ENCODE results near the gene TCF4.

Gene TCF4

DNA sequence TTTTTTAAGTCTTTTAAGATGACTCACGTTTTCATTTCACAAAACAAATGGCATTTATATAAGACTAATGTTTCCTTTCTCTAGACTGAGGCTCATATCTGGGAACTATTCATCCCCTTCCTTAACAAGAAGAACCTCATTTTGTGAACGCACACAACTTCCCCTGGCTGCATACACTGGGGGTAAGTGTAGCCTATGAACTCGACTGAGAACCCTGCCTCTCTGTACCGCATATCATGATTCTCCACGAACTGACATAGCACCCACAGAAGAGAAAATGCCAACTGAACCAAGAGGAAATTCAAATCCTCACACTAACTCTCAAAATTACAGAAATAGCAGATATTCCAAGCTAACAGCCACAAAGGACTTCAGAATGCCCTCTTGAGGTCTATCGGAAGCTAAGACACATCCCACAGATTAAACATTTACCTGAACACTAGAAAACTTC is 236.7 kb downstream of the TCF4 start:
- Histone ChIP-seq H3K4me1 (ENCODE audit: insufficient read depth, low read length) (peaks cover 39% of the 10 kb centered on the region), H3K9ac (ENCODE audit: low read depth, low read length) (no peak overlapping the region)

DNA sequence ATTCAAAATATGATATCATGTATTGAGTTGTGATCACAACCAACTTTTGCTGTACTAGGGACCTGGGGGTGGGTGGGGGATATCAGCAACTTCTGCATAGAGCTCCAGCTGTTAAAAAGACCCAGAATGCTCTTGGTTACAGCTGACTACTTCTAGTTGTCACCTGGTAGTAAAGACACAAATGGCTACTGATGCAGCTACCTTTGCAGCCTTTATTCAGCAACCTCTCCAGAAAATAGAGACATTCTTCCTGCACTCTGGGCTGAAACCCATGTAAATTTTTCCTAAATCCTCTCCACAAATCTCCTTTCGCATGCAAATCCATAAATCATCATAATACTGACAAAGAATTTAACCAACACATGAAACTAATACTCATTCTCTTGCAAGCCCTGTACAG is 238.3 kb downstream of the TCF4 start:
- Histone ChIP-seq H3K36me3 (ENCODE audit: insufficient read depth, low read length) (no peaks in the 10 kb centered on the region), H3K9ac (ENCODE audit: low read depth, low read length) (no peak overlapping the region), H3K9me3 (ENCODE audit: control insufficient read depth, insufficient read depth, low read length) (no peaks in the 10 kb centered on the region), H3K4me1 (ENCODE audit: insufficient read depth, low read length) (peaks cover 39% of the 10 kb centered on the region)

More for the DNA sequence above, 236.7 kb downstream of the TCF4 start:
- Histone ChIP-seq H3K36me3 (ENCODE audit: insufficient read depth, low read length) (no peaks in the 10 kb centered on the region), H3K9me3 (ENCODE audit: control insufficient read depth, insufficient read depth, low read length) (no peaks in the 10 kb centered on the region)

DNA sequence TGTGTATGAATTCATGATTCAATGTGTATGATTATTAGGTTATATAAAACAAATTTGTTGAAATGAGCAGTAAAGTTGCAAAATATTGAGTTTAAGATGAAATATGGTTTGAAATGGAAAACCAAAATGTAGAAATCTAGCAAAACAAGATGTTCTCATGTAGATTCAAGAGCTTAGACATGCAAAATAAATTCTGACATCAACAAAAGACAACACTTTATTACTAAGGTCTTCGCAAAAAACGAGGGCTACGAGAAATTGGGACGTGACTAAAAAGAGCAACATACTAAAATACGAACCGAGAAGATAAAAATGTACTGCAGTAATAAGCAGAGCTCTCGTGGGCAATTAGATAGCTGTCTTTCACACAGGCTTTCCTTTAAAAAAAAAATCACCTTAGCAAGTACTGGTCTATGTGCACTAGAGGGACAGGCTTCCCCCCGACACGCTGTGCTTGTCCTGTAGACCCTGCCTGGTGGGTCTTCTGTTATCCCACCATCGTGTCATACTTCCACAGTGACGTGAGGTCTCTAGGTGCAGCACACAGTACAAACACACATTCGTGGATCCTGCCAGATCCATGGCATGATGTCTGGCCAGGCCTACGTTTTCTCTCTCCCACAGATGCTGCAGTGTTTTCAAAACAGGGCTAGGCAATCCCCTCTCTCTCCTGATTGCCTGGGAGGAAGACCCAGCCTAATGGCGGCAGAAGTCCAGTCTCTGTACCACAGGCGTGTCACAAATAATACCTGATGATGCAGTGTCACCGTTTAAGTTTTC is 240.8 kb downstream of the TCF4 start:
- Histone ChIP-seq H3K36me3 (ENCODE audit: insufficient read depth, low read length) (no peaks in the 10 kb centered on the region), H3K9ac (ENCODE audit: low read depth, low read length) (no peak overlapping the region), H3K4me1 (ENCODE audit: insufficient read depth, low read length) (peaks cover 25% of the 10 kb centered on the region), H3K9me3 (ENCODE audit: control insufficient read depth, insufficient read depth, low read length) (no peaks in the 10 kb centered on the region)

DNA sequence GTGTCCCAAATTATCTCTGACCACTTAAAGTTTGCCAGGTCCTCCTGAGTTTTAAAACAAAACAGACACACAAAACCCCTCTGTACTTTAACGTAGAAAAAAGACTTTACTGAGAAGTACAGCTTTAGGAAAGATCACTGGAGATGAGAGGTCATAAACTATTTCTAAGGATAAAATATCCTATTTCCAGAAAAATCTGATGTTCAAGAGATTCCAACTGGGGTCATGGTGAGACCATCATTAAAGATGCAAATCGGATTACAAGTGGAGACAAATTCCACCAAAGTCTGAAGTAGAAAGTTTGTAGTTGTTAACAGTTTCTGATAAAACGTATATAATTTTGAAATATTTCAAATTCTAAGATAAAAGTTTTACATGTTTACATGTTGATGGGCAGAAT is 241.6 kb downstream of the TCF4 start:
- H3K4me1 ChIP-seq (ENCODE audit: insufficient read depth, low read length): peaks cover 21% of the 10 kb centered on the region
- H3K9me3 ChIP-seq (ENCODE audit: control insufficient read depth, insufficient read depth, low read length): no peaks in the 10 kb centered on the region
- H3K36me3 ChIP-seq (ENCODE audit: insufficient read depth, low read length): no peaks in the 10 kb centered on the region

DNA sequence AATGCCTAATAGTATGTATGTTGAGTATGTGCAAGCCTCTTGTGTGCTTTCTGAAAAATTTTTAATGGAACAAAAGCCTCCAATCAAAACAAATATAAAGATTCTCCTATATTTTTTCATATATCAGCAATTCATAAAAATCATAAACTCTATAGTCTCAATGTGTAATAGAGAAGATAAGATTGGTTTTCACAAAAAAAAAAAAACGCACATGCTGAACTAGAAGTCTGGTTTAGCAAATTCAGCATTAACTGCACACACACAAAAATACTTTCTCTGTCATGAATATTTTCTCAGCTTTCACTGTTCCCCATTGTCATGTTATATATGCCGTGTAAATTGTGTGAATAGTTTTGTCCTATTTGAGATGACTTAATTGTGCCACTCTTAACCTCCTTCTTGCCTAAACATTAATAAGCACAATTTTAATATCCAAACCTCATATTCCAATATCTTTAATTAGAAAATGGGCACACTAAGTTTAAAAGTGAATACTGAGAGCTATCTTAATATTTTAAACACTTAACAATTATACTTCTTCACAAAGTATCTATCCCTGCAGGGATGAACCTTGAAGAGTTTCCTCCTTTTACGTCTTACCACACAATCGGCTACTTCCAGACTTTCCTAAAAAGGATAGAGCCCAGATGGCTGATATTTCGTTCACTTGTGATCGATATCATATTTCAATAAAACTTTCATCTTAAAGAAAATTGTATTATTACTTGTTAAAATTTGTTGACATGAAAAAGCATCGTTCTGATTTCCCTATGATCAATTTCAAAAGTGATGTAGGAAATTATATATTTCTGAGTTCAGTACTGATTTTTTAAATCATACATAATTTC is 242.7 kb downstream of the TCF4 start:
- Histone ChIP-seq H3K9me3 (ENCODE audit: control insufficient read depth, insufficient read depth, low read length) (no peaks in the 10 kb centered on the region), H3K36me3 (ENCODE audit: insufficient read depth, low read length) (no peaks in the 10 kb centered on the region), H3K9ac (ENCODE audit: low read depth, low read length) (no peak overlapping the region), H3K4me1 (ENCODE audit: insufficient read depth, low read length) (peaks cover 11% of the 10 kb centered on the region)

More for the DNA sequence above, 241.6 kb downstream of the TCF4 start:
- no peak overlapping the region for H3K9ac ChIP-seq (ENCODE audit: low read depth, low read length)

DNA sequence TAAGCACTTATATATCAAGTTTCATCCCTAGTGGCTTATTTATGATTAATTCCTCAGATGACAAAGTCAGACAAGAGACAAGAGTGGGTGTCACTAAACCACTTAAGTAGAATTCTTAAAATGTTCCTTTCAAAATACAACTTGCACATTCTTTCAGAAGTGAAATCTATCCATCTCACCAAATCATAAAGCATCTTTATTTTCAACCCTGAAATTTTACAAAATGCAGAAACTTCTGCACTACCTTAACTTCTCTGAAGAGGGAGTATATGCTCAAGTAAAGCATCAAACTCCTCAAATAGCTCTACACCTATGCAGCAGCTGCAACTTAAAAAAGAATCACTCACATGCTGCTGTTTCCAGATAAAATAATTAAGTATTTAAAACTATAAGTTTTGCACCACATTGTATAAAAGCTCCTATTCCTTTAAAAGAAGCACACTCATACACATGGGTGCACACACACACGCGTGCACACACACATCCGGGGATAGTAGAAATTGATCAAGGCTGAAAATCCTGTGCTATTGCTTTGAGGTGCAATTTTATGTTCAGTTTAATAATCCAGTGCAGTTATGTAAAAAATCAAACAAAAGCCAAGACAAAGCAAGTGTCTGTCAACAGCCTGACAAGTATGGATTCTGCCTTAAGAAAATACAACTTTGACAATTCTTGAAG is 244.5 kb downstream of the TCF4 start:
- Histone ChIP-seq H3K9ac (ENCODE audit: low read depth, low read length) (no peak overlapping the region), H3K36me3 (ENCODE audit: insufficient read depth, low read length) (no peaks in the 10 kb centered on the region), H3K9me3 (ENCODE audit: control insufficient read depth, insufficient read depth, low read length) (no peaks in the 10 kb centered on the region), H3K4me1 (ENCODE audit: insufficient read depth, low read length) (peaks cover 22% of the 10 kb centered on the region)

DNA sequence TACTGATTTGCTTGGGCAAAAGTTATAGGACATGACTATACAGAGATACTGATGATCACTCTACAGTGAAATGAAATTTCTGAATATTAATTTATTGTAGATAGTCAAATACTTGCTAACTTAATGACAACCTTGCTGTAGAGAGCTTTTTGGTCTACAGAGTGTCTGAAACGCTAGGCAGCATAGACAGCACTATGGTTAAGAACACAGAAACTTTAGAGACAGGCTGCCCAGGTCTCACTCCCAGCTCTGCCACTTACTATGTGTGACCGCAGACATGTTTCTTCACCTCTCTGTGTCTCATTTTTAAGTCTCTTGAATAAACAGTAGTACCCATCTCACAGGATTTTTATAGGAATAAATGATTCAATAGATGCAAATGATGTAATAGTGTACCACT is 247.0 kb downstream of the TCF4 start:
- Histone ChIP-seq H3K9me3 (ENCODE audit: control insufficient read depth, insufficient read depth, low read length) (no peaks in the 10 kb centered on the region), H3K4me1 (ENCODE audit: insufficient read depth, low read length) (peaks cover 25% of the 10 kb centered on the region), H3K9ac (ENCODE audit: low read depth, low read length) (no peak overlapping the region), H3K36me3 (ENCODE audit: insufficient read depth, low read length) (no peaks in the 10 kb centered on the region)

DNA sequence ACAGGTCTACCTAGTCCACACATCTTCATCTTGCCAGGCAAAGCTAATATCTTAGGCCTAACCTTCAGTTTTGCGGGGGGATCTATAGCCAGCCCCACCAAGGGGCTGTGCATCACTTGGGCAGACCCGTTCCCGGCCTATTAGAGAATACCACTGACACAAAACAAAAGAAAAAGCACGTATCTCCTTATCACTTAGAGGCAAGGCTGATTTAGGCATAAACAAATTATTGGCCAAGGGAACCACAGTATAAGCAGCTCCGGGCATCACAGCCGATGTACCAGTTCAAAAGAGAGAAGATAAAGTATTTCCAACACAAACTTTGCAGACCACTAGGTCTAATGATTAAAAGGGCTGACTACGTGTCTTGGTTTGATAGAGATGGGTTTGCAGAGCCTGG is 248.0 kb downstream of the TCF4 start:
- no peak overlapping the region for H3K9ac ChIP-seq (ENCODE audit: low read depth, low read length)
- no peaks in the 10 kb centered on the region for H3K9me3 ChIP-seq (ENCODE audit: control insufficient read depth, insufficient read depth, low read length)
- H3K4me1 ChIP-seq (ENCODE audit: insufficient read depth, low read length): peaks cover 25% of the 10 kb centered on the region
- H3K36me3 ChIP-seq (ENCODE audit: insufficient read depth, low read length): no peaks in the 10 kb centered on the region

DNA sequence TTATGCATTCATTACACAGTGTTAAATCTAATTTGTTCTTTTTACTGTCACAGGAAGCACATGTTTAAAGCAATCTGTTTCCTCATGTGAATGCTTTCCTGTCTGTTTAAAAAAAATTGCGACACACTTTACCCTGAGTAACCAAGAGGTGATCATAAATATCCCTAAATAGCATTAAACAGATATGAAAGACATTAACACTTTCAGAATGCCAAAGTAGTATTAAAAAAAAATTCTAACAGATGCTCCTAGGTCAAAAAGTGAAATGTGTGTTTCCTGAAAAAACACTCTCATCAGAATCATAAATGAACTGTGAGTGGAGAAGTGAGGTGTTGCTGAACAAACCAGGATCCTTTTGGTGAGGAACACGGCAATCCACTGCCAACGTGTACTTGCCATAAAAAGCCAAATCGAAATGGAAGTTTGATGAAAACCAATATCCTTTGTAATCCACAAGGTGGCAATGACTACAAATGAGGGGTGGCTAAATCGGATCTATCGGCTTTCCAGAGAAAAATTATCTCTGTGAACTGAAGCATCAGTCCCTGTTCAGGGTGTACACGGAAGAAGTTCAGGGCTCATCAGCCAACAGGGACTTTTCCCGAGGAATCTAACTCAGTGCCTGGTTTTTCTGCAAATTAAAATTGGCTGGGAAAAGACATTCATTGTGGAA is 248.9 kb downstream of the TCF4 start:
- Histone ChIP-seq H3K9me3 (ENCODE audit: control insufficient read depth, insufficient read depth, low read length) (no peaks in the 10 kb centered on the region), H3K36me3 (ENCODE audit: insufficient read depth, low read length) (no peaks in the 10 kb centered on the region), H3K9ac (ENCODE audit: low read depth, low read length) (no peak overlapping the region), H3K4me1 (ENCODE audit: insufficient read depth, low read length) (peaks cover 25% of the 10 kb centered on the region)

DNA sequence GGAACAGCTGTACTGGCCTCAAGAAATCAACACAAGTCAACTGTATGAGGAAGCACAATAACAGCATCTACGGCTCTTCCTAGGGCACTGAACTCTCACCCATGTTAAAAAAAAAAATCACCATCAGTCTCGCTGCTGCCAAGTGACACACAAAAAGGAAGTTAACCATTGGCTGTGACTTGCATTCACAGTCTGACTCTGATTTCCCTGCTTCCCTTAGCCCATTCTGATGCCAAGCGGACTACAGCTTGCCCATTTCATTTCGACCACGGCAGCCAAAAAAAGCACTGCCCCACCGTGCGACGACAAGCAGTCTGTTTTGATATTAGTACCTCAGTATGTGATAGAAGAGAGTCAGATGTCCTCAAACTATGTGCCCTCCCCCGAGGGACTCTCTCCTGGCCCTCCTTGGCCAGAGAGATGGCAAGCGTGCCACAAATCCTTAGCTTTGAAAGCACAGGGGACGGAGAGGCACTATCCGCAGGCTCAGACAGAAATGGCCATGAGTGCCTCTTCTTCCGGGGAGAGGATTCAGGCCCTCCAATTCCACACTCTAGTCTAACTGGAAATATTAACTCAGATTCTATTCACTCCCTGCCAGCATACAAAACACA is 250.0 kb downstream of the TCF4 start:
- Histone ChIP-seq H3K9me3 (ENCODE audit: control insufficient read depth, insufficient read depth, low read length) (no peaks in the 10 kb centered on the region), H3K36me3 (ENCODE audit: insufficient read depth, low read length) (no peaks in the 10 kb centered on the region), H3K4me1 (ENCODE audit: insufficient read depth, low read length) (peaks cover 25% of the 10 kb centered on the region), H3K9ac (ENCODE audit: low read depth, low read length) (no peak overlapping the region)

DNA sequence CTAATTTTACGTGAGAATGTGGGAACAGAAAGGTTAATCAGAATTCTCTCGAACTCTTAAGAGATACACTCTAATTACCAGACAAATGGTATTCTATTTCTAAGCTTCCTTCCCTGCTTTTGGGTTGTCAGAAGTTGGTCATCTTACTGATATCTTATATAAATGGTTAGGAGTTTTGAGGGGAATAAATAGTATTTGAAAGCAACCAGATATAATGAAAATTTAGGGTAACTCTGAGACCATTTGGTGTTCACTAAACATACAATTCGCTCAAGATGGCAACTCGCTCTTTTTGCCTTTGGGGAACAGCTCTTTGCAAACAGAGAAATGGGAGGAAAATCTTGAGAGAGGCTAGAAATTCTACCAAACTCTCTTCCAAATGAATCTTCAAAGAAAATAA is 250.9 kb downstream of the TCF4 start:
- Histone ChIP-seq H3K9ac (ENCODE audit: low read depth, low read length) (no peak overlapping the region), H3K9me3 (ENCODE audit: control insufficient read depth, insufficient read depth, low read length) (no peaks in the 10 kb centered on the region), H3K4me1 (ENCODE audit: insufficient read depth, low read length) (peaks cover 25% of the 10 kb centered on the region), H3K36me3 (ENCODE audit: insufficient read depth, low read length) (no peaks in the 10 kb centered on the region)

DNA sequence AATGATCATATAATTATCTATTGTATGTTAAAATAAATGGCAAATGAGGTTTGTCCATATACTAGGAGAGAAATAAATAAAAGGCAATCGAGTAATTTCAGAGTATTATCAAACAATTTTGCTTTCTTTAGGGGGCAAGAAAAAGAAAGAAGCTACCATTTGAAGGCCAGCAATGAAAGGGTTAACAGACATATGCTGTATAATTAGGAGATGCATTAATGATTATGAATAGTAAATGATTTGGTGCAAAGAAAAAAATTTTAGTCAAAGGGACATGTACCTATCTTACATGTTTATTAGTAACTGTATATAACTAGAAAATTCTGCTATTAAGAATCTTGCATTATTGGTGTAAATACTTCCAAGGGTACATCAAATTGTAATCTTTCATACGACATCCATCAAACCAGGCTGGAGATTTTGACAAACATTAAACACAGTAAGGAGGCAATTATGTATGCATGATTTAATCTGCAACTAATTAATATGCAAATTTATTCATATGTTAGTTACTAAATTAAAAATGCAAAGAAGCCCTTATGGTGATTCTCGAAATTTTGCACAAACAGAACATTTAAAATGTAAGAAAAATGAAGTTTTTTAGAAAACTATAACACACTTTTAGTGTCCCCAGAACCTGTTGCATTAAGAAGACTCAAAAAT is 251.4 kb downstream of the TCF4 start:
- Histone ChIP-seq H3K4me1 (ENCODE audit: insufficient read depth, low read length) (peaks cover 25% of the 10 kb centered on the region), H3K9ac (ENCODE audit: low read depth, low read length) (no peak overlapping the region), H3K9me3 (ENCODE audit: control insufficient read depth, insufficient read depth, low read length) (no peaks in the 10 kb centered on the region), H3K36me3 (ENCODE audit: insufficient read depth, low read length) (no peaks in the 10 kb centered on the region)

DNA sequence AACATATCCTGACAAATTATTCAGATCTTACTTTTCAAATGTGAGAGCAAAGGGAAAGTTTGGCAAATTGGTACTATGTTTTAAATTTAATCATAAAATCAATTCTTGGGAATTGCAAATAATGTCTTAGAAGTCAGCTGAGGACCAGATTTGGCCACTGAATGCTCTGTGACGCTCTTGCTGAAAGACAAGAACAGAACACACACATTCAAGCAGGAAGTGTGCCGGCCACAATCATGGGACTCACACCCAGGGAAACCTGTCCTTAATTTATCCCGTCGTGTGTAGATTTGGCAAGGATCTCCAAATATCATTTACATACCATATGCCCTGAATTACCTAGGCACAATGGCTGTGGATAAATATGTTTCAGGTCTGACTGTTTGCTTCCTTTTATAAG is 253.1 kb downstream of the TCF4 start:
- Histone ChIP-seq H3K9me3 (ENCODE audit: control insufficient read depth, insufficient read depth, low read length) (no peaks in the 10 kb centered on the region), H3K9ac (ENCODE audit: low read depth, low read length) (no peak overlapping the region), H3K36me3 (ENCODE audit: insufficient read depth, low read length) (no peaks in the 10 kb centered on the region), H3K4me1 (ENCODE audit: insufficient read depth, low read length) (peaks cover 21% of the 10 kb centered on the region)
